ENCODE data around the gene ZNF511.

Gene ZNF511

DNA sequence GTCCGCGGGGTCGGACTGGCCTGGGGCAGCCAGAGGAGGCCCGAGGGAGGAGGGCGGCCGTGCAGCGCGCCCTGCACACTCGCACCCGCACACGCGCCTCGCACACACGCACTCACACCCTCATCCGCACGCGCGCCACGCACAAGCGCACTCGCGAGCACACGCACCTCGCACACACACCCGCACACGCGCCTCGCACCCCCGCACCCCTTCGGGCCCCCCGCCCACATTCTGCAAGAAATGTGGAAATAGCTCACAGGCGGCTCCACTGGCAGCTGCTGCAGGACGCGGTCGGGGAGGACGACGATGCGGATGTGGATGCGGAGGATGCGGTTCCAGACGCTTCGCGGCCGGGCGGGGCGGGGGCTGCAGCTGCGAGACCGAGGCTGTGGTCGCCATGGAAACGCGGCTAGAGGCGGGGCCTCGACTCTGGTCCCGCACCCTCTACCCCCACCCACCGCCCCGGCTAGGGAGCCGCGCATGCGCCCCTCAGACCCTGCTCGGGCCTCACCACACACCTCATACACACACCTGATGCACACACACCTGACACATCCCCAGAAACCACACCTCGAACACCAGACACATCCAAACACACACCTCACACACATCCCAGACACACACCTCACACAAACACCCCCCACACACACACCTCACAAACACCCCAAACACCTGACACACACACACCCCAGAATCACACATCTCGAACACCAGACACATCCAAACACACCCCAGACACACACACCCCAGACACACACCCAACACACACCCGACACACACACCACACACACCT, 28.1 kb downstream of the ZNF511 start, which contains the start of gene CALY:
Gene CALY, minus strand, starts transcription at position 320 of the 793 bp plus-strand sequence. CDS start 7,907 bp downstream, outside the sequence.
- DNase-seq, result peak; percentile 92

DNA sequence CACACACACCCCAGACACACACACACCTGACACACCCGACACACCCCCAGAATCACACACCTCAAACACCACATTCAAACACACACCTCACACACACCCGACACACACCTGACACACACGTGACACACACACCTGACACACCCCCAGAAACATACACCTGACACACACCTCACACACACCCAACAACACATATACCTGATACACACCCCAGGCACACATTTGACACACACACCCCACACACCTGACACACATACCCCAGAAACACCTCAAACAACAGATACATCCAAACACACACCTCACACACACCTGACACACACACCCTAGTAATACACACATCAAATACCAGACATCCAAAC, 28.6 kb downstream of the ZNF511 start:
- no peak for DNase-seq

GRCh38 chr10:133338080-133339071, 29.7 kb downstream of the ZNF511 start:
- no peak for DNase-seq

GRCh38 chr10:133339708-133340380, 31.1 kb downstream of the ZNF511 start:
- no peak for DNase-seq

- no peak for DNase-seq
Measured at GRCh38 chr10:133341983-133342382, 33.3 kb downstream of the ZNF511 start.

- no peak for DNase-seq
Measured at GRCh38 chr10:133342942-133343341, 34.2 kb downstream of the ZNF511 start.

DNA sequence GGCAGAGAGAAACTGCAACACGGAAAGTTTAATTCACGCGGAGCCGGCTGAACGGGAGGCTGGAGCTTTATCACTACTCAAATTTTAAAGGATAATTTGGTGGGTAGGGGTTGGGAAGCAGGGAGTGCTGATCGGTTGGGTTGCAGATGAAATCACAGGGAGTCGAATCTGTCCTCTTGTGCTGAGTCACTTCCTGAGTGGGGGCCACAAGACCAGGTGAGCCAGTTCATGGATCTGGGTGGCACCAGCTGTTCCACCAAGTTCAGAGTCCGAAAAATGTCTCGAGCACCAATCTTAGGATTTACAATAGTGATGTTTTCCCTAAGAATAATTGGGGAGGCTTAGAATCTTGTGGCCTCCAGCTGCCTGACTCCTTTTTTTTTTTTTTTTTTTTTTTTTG, 34.8 kb downstream of the ZNF511 start:
- no peak for DNase-seq

DNA sequence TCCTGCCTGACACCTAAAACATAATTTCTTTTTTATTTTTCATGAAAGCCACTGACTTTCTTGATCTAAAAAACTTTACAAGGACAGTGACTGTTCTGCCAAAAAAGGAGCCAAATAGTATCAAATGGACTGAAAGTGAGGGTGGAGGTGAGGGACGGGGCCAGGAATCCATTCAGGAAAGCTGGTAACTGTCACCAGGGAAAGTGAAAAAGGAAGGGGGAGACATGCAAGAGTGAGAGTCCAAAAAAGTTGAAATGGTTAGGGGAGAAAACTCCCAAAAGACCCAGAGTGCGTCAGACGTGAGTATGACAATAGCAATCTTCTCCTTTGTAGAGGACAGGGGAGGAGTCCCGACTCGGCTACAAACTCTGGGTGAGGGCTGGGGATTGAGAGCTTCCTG, 35.5 kb downstream of the ZNF511 start:
- DNase-seq, result no peak

- no peak for DNase-seq
Measured at GRCh38 chr10:133346413-133346812, 37.7 kb downstream of the ZNF511 start.

GRCh38 chr10:133347710-133348517, 39.2 kb downstream of the ZNF511 start:
- no peak for DNase-seq

DNA sequence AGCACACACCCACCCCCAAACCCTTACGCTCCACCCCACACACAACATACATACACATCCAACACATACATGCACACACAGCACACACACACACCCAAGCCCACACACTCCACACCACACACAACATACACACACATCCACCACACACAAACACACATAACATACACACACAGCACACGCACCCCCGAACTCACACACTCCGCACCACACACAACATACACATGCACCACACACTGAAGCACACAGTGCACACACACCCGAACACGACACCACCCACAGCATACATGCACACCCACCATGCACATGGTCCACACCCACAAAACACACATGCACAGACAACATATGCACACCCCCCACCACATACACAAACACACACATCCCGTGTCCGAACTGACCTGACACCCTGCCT, 40.5 kb downstream of the ZNF511 start:
- no peak for DNase-seq

DNA sequence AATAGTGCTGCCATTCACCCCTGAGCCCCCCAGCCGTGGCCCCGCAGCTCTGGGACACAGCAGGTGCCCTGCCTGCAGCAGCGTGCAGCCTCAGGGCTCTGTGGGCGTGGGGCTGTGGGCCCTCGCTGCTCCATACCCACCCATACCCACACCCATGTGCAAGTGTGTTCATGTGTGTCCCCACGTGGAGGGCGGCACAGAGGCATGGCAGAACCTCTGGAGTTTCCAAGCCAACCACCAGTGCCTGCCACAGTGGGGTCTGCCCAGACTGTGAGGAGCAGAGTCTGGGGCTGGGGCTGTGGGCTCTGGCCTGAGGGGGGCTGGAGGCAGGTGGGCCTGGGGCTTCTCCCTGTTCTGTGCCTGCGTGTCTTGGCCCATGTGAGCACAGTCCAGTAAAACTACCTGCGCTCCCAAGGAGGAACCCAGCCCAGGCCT, 40.9 kb downstream of the ZNF511 start:
- DNase-seq, result no peak

GRCh38 chr10:133350283-133350949, 41.7 kb downstream of the ZNF511 start:
- DNase-seq, result no peak

DNA sequence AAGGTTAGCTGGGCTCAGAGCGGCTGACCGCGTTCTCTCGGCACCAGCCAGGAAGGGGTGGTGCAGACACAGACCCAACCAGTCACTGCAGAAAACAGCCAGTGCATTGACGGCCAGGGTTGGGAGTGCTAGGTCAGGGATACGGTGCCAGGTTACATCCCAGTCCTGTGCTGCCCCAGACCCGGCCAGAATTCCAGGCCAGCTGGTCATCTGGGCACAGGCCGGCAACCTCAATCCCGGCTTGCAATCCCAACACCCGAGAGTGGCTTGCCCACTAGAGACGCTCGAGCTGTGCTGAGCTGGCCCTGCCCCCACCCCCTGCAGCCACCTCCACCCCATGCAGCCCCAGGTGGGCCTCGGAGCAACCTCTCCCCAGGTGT, 42.2 kb downstream of the ZNF511 start:
- DNase-seq, result no peak

- DNase-seq, result no peak
Measured at GRCh38 chr10:133351408-133352318, 42.9 kb downstream of the ZNF511 start.

GRCh38 chr10:133353202-133353959, 44.7 kb downstream of the ZNF511 start:
- DNase-seq, result no peak

DNA sequence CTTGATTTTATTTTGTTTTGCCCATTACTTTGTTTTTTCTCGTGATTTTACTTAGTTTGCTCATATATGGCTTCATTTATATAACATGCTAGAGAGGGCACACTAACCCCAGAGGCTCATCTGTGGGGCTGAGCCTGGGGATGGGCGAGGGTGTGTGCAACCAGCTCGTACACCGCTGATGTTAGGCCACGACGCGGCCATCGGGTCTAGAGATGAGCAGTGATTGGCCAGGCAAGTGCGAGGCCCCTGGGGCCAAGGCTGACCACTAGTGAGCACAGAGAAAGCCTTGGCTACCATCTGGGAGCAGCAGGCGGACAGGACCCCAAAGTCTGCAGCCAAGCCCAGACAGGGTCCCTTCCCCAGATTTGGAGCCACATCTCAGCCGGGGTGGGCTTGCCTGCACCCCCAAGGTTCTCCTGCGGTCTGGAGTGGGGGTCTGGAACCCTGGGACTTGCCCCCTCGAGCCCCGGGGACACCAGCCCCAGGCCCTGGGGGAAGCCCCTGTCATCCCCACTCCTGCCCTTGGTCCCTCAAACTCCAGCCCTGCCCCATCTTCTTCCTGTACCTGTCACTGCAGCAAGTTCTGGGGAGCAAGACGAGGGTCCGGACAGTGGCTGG, 45.4 kb downstream of the ZNF511 start:
- DNase-seq, result no peak

- no peak for DNase-seq
Measured at GRCh38 chr10:133354672-133355240, 46.0 kb downstream of the ZNF511 start.

DNA sequence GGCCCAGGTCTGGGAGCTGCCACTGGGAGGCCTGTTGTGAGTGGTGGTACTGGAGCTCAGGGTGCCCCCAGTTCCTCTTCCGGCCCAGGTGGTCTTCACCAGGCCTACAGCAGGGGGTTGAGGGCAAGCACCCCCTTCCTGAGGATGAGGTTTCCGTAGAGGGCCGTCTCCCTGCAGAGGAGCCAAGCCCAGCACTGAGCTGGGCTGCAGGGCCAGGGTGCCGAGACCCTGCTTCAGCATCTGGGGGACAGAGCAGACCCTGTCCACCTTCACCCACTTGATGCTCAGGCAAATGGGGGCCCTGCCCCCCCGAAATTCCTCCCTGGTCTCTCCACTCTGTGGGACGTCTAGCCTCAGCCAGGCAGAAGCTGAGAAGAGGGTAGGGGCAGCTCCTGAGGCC, 46.6 kb downstream of the ZNF511 start:
- no peak for DNase-seq
